HCT116 (cell line): ENCODE results near the gene PYCR2. TPM values are rescaled to one million over a fixed set of nuclear protein-coding genes. Genes with fewer than 3 reads are reported as not detected.

Experiments
- ATAC-seq: fragments of 200-7000 bp; cut with Tn5 transposase; 2 replicates; pipeline ENCODE4 v1.9.1; 2020; ENCODE audit warnings: mild to moderate bottlenecking, moderate library complexity
- BruUV-seq: library from RNA; stranded (reverse); fragments of 400-500 nt; replicated peaks from 2 replicates; lab custom pipeline; 2021; lab: Mats Ljungman, UMichigan
- CTCF ChIA-PET: fragments of 300-600 bp; sonication (Branson Sonifier 250); formaldehyde crosslinking; loops from one replicate; lab custom pipeline; 2021; ENCODE audit warnings: antibody characterized with exemption; lab: Charles Lee
- POLR2A ChIA-PET: fragments of 300-600, 350-600 bp; sonication (Branson Sonifier 250); formaldehyde crosslinking; loops from one replicate; lab custom pipeline; 2021; ENCODE audit warnings: antibody characterized with exemption; lab: Charles Lee
- RAD21 ChIA-PET, 2 experiments: fragments of 300-600 bp; sonication (Branson Sonifier 250); formaldehyde crosslinking; loops; one replicate each; lab custom pipeline; 2023; ENCODE audit warnings: low total read pairs in 2 of 2; ENCODE audit not compliant: uncharacterized antibody in 2 of 2, unreplicated experiment in 2 of 2, low non-redundant PET in 1 of 2; lab: Charles Lee
- DNase-seq: peaks from one replicate; pipeline ENCODE4 v3.0.0-alpha.2; 2010; ENCODE audit warnings: low read depth, low spot score
- H2AFZ ChIP-seq: fragments of 200-600 bp; shearing (Covaris generic), sonication (generic); 2 replicates; pipeline ENCODE4 v1.6.1; 2017; ENCODE audit warnings: low read depth, mixed run types, mixed read lengths, antibody characterized with exemption, low read length; ENCODE audit not compliant: poor library complexity, severe bottlenecking
- H3K27ac ChIP-seq: 2 replicates; pipeline ENCODE4 v1.5.1; 2012; ENCODE audit warnings: low read depth, low read length
- H3K27me3 ChIP-seq: fragments of 200-600 bp; sonication (generic); 2 replicates; pipeline ENCODE4 v1.6.1; 2016; ENCODE audit warnings: mixed run types, low read length, mixed read lengths; ENCODE audit not compliant: insufficient read depth
- H3K36me3 ChIP-seq, 2 experiments: fragments of 200-500 bp in 1 of 2; fragments of 200-600 bp in 1 of 2; sonication (Bioruptor generic) in 1 of 2; sonication (generic) in 1 of 2; 2 replicates each; pipeline versions ENCODE4 v1.5.1 to v1.6.1; 2014 to 2016; ENCODE audit warnings: low read length in 2 of 2, inconsistent platforms in 1 of 2, mixed read lengths in 1 of 2, mixed run types in 1 of 2; ENCODE audit not compliant: insufficient read depth in 2 of 2, control insufficient read depth in 1 of 2
- H3K4me1 ChIP-seq, 2 experiments: fragments of 200-600 bp in 1 of 2; sonication (generic) in 1 of 2; 2 replicates each; pipeline versions ENCODE4 v1.5.1 to v1.6.1; 2012 to 2017; ENCODE audit warnings: low read length in 2 of 2, inconsistent platforms in 1 of 2, mild to moderate bottlenecking in 1 of 2, mixed read lengths in 1 of 2, mixed run types in 1 of 2, moderate library complexity in 1 of 2; ENCODE audit not compliant: insufficient read depth in 2 of 2, control insufficient read depth in 1 of 2
- H3K4me2 ChIP-seq: fragments of 200-600 bp; sonication (generic); 2 replicates; pipeline ENCODE4 v1.6.1; 2017; ENCODE audit warnings: mixed run types, low read length, mixed read lengths
- H3K4me3 ChIP-seq, 2 experiments: fragments of 200-600 bp in 1 of 2; sonication (generic) in 1 of 2; replicated peaks in 1 of 2; 2 replicates each; pipeline ENCODE4 v1.5.1; 2011 to 2016; ENCODE audit warnings: low read length in 2 of 2, control low read depth in 1 of 2, low read depth in 1 of 2, mild to moderate bottlenecking in 1 of 2, mixed read lengths in 1 of 2, mixed run types in 1 of 2
- H3K79me2 ChIP-seq: fragments of 200-600 bp; sonication (generic); 2 replicates; pipeline ENCODE4 v1.6.1; 2017; ENCODE audit warnings: mild to moderate bottlenecking, mixed run types, low read length, moderate library complexity, mixed read lengths; ENCODE audit not compliant: insufficient read depth
- H3K9ac ChIP-seq: fragments of 200-600 bp; sonication (generic); 2 replicates; pipeline ENCODE4 v1.6.1; 2016; ENCODE audit warnings: low read length, mixed read lengths
- H3K9me2 ChIP-seq: fragments of 200-600 bp; sonication (generic), shearing (Covaris generic); 2 replicates; pipeline ENCODE4 v1.6.1; 2017; ENCODE audit warnings: mixed run types, mild to moderate bottlenecking, moderate library complexity; ENCODE audit not compliant: insufficient read depth
- H3K9me3 ChIP-seq, 2 experiments: fragments of 200-500 bp in 1 of 2; fragments of 200-600 bp in 1 of 2; sonication (Bioruptor generic) in 1 of 2; sonication (generic) in 1 of 2; 2 replicates each; pipeline ENCODE4 v1.6.1; 2014 to 2017; ENCODE audit warnings: low read length in 2 of 2, mixed read lengths in 2 of 2, inconsistent platforms in 1 of 2, low read depth in 1 of 2, mild to moderate bottlenecking in 1 of 2, mixed run types in 1 of 2, moderate library complexity in 1 of 2; ENCODE audit not compliant: control insufficient read depth in 1 of 2, insufficient read depth in 1 of 2
- H4K20me1 ChIP-seq: fragments of 200-600 bp; sonication (generic), shearing (Covaris generic); 2 replicates; pipeline ENCODE4 v1.6.1; 2017; ENCODE audit warnings: mixed run types, mild to moderate bottlenecking, moderate library complexity; ENCODE audit not compliant: insufficient read depth
- CEBPB ChIP-seq: IDR thresholded peaks from 2 replicates; pipeline ENCODE4 v1.6.1; 2012; ENCODE audit warnings: low read depth
- ELF1 ChIP-seq: IDR thresholded peaks from 2 replicates; pipeline ENCODE4 v1.6.1; 2012; ENCODE audit warnings: low read depth, borderline replicate concordance
- FOSL1 ChIP-seq: IDR thresholded peaks from 2 replicates; pipeline ENCODE4 v1.6.1; 2012; ENCODE audit warnings: low read depth
- POLR2AphosphoS5 ChIP-seq: IDR thresholded peaks from 2 replicates; pipeline ENCODE4 v1.6.1; 2011; ENCODE audit warnings: mild to moderate bottlenecking, low read depth, low read length, moderate library complexity
- RAD21 ChIP-seq: IDR thresholded peaks from 2 replicates; pipeline ENCODE4 v1.6.1; 2012; ENCODE audit warnings: low read depth, mild to moderate bottlenecking
- SIN3A ChIP-seq: IDR thresholded peaks from 2 replicates; pipeline ENCODE4 v1.6.1; 2012; ENCODE audit warnings: low read depth
- SP1 ChIP-seq: IDR thresholded peaks from 2 replicates; pipeline ENCODE4 v1.6.1; 2012; ENCODE audit warnings: low read depth
- SRF ChIP-seq: IDR thresholded peaks from 2 replicates; pipeline ENCODE4 v1.6.1; 2012; ENCODE audit warnings: low read depth
- ZFX ChIP-seq: fragments of 450-650 bp; IDR thresholded peaks from 2 replicates; pipeline ENCODE4 v1.6.1; 2017
- ZNF274 ChIP-seq: fragments of 200-500 bp; sonication (Bioruptor generic); IDR thresholded peaks from 2 replicates; pipeline ENCODE4 v1.6.1; 2014; ENCODE audit warnings: mild to moderate bottlenecking, low read depth, low read length, inconsistent platforms
- intact Hi-C: fragments of 100-400 bp; cut with micrococcal nuclease; formaldehyde crosslinking; loops from 2 replicates; pipeline ENCODE4 v1.10.0; 2022
- total RNA-seq: library from RNA; stranded (reverse); gene quantifications from one replicate; pipeline ENCODE4 v1.2.1, GENCODE V29; 2021; ENCODE audit not compliant: unreplicated experiment
- TF ChIP-seq, protein P1 (sequence below): IDR thresholded peaks from 2 replicates; pipeline ENCODE4 v1.6.1; 2012; ENCODE audit warnings: low read depth
- TF ChIP-seq, protein P2 (sequence below): IDR thresholded peaks from 2 replicates; pipeline ENCODE4 v1.6.1; 2012

The PYCR2 gene
- total RNA-seq, 1 experiment from 2014 or later, result 107 TPM

DNA sequence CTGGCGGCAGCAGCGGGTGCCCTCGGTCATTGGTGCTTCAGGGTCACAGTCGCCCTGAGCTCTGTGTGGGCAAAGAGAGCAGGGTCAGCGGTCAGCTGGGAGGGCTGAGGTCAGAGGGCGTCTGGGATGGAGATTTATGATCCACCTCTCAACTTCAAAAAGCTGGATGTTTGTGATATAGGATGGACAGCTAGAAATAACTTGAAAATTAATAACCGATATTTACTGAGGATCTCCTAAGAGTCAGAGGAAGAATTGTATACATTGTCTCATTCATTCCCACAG lies 37.1 kb downstream of the PYCR2 start:
- Histone ChIP-seq H3K36me3 (no peaks in the 10 kb centered on the region), H3K9me2 (no peaks in the 10 kb centered on the region), H2AFZ (no peak overlapping the region), H3K9ac (no peak overlapping the region), H3K27me3 (no peaks in the 10 kb centered on the region)
- intact Hi-C loops, result loop anchor here (10.0 kb wide), 1 partner anchor 112 kb away; the partner anchor contains the start of gene SRP9
- TF ChIP-seq, protein P1, sequence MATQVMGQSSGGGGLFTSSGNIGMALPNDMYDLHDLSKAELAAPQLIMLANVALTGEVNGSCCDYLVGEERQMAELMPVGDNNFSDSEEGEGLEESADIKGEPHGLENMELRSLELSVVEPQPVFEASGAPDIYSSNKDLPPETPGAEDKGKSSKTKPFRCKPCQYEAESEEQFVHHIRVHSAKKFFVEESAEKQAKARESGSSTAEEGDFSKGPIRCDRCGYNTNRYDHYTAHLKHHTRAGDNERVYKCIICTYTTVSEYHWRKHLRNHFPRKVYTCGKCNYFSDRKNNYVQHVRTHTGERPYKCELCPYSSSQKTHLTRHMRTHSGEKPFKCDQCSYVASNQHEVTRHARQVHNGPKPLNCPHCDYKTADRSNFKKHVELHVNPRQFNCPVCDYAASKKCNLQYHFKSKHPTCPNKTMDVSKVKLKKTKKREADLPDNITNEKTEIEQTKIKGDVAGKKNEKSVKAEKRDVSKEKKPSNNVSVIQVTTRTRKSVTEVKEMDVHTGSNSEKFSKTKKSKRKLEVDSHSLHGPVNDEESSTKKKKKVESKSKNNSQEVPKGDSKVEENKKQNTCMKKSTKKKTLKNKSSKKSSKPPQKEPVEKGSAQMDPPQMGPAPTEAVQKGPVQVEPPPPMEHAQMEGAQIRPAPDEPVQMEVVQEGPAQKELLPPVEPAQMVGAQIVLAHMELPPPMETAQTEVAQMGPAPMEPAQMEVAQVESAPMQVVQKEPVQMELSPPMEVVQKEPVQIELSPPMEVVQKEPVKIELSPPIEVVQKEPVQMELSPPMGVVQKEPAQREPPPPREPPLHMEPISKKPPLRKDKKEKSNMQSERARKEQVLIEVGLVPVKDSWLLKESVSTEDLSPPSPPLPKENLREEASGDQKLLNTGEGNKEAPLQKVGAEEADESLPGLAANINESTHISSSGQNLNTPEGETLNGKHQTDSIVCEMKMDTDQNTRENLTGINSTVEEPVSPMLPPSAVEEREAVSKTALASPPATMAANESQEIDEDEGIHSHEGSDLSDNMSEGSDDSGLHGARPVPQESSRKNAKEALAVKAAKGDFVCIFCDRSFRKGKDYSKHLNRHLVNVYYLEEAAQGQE, result no peak
- TF ChIP-seq CEBPB (no peak), SRF (no peak), RAD21 (no peak), SIN3A (no peak), POLR2AphosphoS5 (no peak), FOSL1 (no peak), ZFX (no peak), ZNF274 (no peak), SP1 (no peak), ELF1 (no peak)
- TF ChIP-seq, protein P2, sequence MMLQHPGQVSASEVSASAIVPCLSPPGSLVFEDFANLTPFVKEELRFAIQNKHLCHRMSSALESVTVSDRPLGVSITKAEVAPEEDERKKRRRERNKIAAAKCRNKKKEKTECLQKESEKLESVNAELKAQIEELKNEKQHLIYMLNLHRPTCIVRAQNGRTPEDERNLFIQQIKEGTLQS, result no peak
- TF ChIP-seq, all 23 proteins: peak for 0
- H3K4me1 ChIP-seq, result peaks cover 10 to 30% of the 10 kb centered on the region in 2 experiments; a peak in 3 of 4 replicates
- H3K27ac ChIP-seq, result no peak overlapping the region
- no peak for ATAC-seq
- POLR2A ChIA-PET, result no interaction called here
- BruUV-seq, result no TSS peak
- CTCF ChIA-PET, result no interaction called here
- H3K4me3 ChIP-seq, result no peak overlapping the region
- no peaks in the 10 kb centered on the region; the same call in 1 of the 2 replicates for H3K79me2 ChIP-seq
- H3K4me2 ChIP-seq, result no peak overlapping the region
- DNase-seq, result no peak
- H4K20me1 ChIP-seq, result no peaks in the 10 kb centered on the region
- H3K9me3 ChIP-seq, result no peaks in the 10 kb centered on the region
- RAD21 ChIA-PET, result no interaction called here
